Neural progenitor cell (in vitro differentiated cells): ENCODE data around the gene AURKA.

Experiments
- EZH2 ChIP-seq: fragments of 200-600 bp; sonication (generic); IDR thresholded peaks from 2 replicates; pipeline ENCODE4 v1.6.1; 2017; ENCODE audit warnings: antibody characterized with exemption, mild to moderate bottlenecking, moderate library complexity
- EZH2phosphoT487 ChIP-seq: fragments of 200-600 bp; sonication (generic); IDR thresholded peaks from 2 replicates; pipeline ENCODE4 v1.6.1; 2017; ENCODE audit warnings: antibody characterized with exemption
- TF ChIP-seq, protein P1 (sequence below): fragments of 200-600 bp; sonication (generic); IDR thresholded peaks from 2 replicates; pipeline ENCODE4 v1.5.1; 2017; ENCODE audit warnings: antibody characterized with exemption, mild to moderate bottlenecking

DNA sequence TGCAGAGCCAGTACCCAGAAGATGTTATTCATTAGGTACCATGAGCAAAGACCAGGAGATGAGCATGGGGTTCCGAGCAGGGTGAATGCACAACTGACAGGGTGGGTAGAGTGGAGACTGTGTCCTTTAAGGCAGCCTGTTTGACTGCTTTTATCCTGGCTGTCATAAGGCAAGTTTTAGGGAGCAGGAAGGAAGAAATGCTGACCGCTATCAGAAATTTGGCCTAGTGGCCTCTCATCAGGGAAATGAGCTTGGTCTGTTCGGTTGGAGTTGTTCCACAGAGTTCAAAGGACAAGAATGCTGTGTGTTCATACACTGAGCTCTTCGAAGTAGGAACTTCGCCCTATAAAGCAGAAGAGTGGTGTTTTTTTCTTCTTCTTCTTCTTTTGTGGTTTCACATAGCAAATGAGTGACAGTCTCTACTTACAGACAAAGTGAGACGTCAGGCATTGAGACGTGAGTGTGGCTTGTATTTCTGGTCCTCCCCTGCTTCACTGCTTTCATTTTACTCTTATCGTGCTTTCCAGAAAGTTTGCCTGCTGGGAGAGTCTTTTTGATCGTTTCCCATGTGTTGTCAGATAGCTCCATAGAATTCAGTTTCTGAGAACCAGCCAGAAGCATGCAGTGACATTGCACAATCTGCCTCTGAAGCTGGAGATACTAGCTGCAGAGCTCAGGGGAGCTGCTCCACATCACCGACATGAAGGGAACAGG is 19.9 kb upstream of the AURKA start, which contains the start of gene CASS4:
- TF ChIP-seq EZH2phosphoT487 (no peak), EZH2 (no peak)
- TF ChIP-seq, protein P1, sequence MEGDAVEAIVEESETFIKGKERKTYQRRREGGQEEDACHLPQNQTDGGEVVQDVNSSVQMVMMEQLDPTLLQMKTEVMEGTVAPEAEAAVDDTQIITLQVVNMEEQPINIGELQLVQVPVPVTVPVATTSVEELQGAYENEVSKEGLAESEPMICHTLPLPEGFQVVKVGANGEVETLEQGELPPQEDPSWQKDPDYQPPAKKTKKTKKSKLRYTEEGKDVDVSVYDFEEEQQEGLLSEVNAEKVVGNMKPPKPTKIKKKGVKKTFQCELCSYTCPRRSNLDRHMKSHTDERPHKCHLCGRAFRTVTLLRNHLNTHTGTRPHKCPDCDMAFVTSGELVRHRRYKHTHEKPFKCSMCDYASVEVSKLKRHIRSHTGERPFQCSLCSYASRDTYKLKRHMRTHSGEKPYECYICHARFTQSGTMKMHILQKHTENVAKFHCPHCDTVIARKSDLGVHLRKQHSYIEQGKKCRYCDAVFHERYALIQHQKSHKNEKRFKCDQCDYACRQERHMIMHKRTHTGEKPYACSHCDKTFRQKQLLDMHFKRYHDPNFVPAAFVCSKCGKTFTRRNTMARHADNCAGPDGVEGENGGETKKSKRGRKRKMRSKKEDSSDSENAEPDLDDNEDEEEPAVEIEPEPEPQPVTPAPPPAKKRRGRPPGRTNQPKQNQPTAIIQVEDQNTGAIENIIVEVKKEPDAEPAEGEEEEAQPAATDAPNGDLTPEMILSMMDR: no peak
